Testis (tissue), 3 donors: ENCODE measurements around the gene PRSS48. TPM values are rescaled to one million over a fixed set of nuclear protein-coding genes. Genes with fewer than 3 reads are reported as not detected.
"Not testable (repeated sequence)": the region's sequence is repeated elsewhere in the genome, so short reads cannot be mapped to it uniquely, and the experiment has no call there.

Experiments used
- DNase-seq: peaks from one replicate; pipeline ENCODE4 v3.0.0-alpha.2; 2019
- H3K27ac ChIP-seq, 2 donors: fragments of 200-600 bp; sonication (generic); one replicate each; pipeline ENCODE4 v1.5.1; 2019
- H3K27me3 ChIP-seq: fragments of 200-600 bp; sonication (generic); one replicate; pipeline ENCODE4 v1.5.1; 2019
- H3K36me3 ChIP-seq: fragments of 200-600 bp; sonication (generic); one replicate; pipeline ENCODE4 v1.5.1; 2017; ENCODE audit warnings: low read depth; ENCODE audit errors: missing control alignments
- H3K4me1 ChIP-seq: fragments of 200-600 bp; sonication (generic); one replicate; pipeline ENCODE4 v1.5.1; 2019
- H3K4me3 ChIP-seq, 2 donors: fragments of 200-600 bp; sonication (generic); one replicate each; pipeline ENCODE4 v1.5.1; 2017 to 2019
- H3K9me3 ChIP-seq: fragments of 200-600 bp; sonication (generic); one replicate; pipeline ENCODE4 v1.5.1; 2017
- POLR2A ChIP-seq: fragments of 450-650 bp; IDR thresholded peaks from one replicate; pipeline ENCODE4 v1.6.1; 2017; ENCODE audit warnings: antibody characterized with exemption, mild to moderate bottlenecking, moderate library complexity
- WGBS, 2 donors: methylation state at CpG; one replicate each; pipeline ENCODE4 v1.1.5; 2018; 5-methylcytosine and 5-hydroxymethylcytosine counted together
- intact Hi-C: fragments of 100-400 bp; cut with DNase I; formaldehyde crosslinking; loops from one replicate; pipeline ENCODE4 v1.15.1; 2023; ENCODE audit warnings: low total_unique reads
- polyA plus RNA-seq: library from polyadenylated mRNA; stranded (reverse); fragments of 350-450 nt; fragmentation: Illumina TruSeq; extraction: RNeasy Lipid Tissue Mini Kit (QIAGEN cat#74804); gene quantifications from one replicate; pipeline ENCODE4 v1.2.3, GENCODE V29; 2014; ENCODE audit warnings: low read depth, low replicate concordance; ENCODE audit not compliant: insufficient read depth
- total RNA-seq, 2 donors: library from RNA; depleted of rRNA; stranded (reverse); fragments of >200 nt; gene quantifications; one replicate each; pipeline ENCODE4 v1.2.3, GENCODE V29; 2016
- TF ChIP-seq, protein P1 (sequence below), 3 experiments: fragments of 450-650 bp in 2 of 3; fragments of 200-600 bp in 1 of 3; sonication (generic) in 1 of 3; IDR thresholded peaks; one replicate each; pipeline ENCODE4 v1.5.1; 2016 to 2019; ENCODE audit warnings: antibody characterized with exemption in 3 of 3, mild to moderate bottlenecking in 2 of 3, moderate library complexity in 1 of 3

PRSS48 gene
- total and polyA plus RNA-seq, 3 donors from 2014 or later, result 0.71 to 2.0 TPM; not detected in 1

DNA sequence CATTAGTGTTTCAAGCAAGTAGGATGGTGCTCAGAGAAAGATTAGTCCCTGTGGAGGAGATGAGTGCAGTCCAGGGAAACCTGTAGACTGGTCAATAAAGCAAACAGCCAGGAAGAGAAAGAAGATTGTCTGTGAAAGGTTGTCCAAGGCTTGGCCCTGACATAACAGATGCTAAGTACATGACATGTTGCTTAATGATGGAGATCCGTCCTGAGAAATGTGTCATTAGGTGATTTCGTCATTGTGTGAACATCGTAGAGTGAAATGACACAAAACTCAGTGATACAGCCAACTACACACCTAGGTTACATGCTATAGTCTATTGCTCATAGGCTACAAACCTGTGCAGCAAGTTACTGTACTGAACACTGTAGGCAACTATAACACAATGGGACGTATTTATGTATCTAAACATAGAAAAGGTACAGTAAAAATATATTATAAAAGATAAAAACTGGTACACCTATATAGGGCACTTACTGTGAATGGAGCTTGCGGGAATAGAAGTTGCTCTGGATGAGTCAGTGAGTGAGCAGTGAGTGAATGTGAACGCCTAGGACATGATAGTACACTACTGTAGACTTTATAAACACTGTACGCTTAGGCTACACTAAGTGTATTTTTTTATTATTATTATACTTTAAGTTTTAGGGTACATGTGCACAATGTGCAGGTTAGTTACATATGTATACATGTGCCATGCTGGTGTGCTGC, 9.0 kb upstream of the PRSS48 start:
- H3K4me3 ChIP-seq, result no peak overlapping the region
- intact Hi-C loops, result no loop called here
- no peaks in the 10 kb centered on the region for H3K27me3 ChIP-seq
- H3K4me1 ChIP-seq, result no peaks in the 10 kb centered on the region
- no peaks in the 10 kb centered on the region for H3K36me3 ChIP-seq
- H3K9me3 ChIP-seq, result no peaks in the 10 kb centered on the region
- TF ChIP-seq POLR2A, result no peak
- TF ChIP-seq, protein P1, sequence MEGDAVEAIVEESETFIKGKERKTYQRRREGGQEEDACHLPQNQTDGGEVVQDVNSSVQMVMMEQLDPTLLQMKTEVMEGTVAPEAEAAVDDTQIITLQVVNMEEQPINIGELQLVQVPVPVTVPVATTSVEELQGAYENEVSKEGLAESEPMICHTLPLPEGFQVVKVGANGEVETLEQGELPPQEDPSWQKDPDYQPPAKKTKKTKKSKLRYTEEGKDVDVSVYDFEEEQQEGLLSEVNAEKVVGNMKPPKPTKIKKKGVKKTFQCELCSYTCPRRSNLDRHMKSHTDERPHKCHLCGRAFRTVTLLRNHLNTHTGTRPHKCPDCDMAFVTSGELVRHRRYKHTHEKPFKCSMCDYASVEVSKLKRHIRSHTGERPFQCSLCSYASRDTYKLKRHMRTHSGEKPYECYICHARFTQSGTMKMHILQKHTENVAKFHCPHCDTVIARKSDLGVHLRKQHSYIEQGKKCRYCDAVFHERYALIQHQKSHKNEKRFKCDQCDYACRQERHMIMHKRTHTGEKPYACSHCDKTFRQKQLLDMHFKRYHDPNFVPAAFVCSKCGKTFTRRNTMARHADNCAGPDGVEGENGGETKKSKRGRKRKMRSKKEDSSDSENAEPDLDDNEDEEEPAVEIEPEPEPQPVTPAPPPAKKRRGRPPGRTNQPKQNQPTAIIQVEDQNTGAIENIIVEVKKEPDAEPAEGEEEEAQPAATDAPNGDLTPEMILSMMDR (IDR thresholded peaks at IDR 0.05), result no peak
- H3K27ac ChIP-seq, result no peak overlapping the region
- 61 to 82% methylated on average over 7 of the region's 7 CpGs for WGBS, 2 donors
- no peak for DNase-seq

DNA sequence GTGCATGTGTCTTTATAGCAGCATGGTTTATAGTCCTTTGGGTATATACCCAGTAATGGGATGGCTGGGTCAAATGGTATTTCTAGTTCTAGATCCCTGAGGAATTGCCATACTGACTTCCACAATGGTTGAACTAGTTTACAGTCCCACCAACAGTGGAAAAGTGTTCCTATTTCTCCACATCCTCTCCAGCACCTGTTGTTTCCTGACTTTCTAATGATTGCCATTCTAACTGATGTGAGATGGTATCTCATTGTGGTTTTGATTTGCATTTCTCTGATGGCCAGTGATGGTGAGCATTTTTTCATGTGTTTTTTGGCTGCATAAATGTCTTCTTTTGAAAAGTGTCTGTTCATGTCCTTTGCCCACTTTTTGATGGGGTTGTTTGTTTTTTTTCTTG, 8.1 kb upstream of the PRSS48 start:
- H3K4me1 ChIP-seq, H3K9me3 ChIP-seq, intact Hi-C loops, H3K27ac ChIP-seq, H3K27me3 ChIP-seq, H3K36me3 ChIP-seq, DNase-seq, H3K4me3 ChIP-seq: not testable (repeated sequence)

DNA sequence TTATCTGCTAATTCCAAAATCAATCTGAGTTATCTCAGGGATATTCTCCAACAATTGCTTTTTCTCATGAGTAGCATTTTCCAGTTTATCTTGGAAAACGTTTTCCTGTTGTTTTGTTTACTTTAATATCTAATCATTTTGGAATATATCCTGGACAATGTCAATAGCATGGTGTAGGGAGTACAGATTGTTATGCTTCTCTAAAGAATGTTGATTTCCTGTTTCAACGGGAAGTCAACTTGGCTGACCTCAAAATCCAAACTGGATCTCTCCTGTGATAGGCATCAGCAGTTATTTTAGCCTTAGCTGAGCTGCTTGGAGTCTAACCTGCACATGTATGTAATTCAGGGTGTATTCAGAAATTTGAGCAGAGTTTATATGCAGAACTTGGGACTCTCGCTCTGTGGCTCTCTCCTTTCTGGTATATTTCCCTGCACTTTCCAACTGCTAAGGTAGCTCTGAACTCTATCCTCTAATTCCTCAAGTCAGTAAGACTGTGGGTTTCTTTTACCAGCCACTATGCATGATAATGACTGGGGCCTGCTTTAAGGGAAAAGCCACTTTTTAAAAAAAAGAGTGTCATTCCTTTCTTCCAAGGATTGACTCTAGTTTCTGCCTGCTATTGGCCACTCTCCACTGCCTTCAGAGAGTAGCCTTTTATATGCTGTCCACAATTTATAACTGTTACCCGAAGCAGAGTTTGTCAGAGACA, 7.7 kb downstream of the PRSS48 start:
- no peaks in the 10 kb centered on the region for H3K9me3 ChIP-seq
- whole genome bisulfite sequencing, 2 donors, result 53 to 61% methylated on average over 4 of the region's 4 CpGs
- no peak overlapping the region for H3K4me3 ChIP-seq
- no peak overlapping the region for H3K27ac ChIP-seq
- no peaks in the 10 kb centered on the region for H3K27me3 ChIP-seq
- no peak for DNase-seq
- intact Hi-C loops, result no loop called here
- TF ChIP-seq POLR2A, result no peak
- TF ChIP-seq, protein P1 (IDR thresholded peaks at IDR 0.05), result no peak
- H3K4me1 ChIP-seq, result no peaks in the 10 kb centered on the region
- no peaks in the 10 kb centered on the region for H3K36me3 ChIP-seq

DNA sequence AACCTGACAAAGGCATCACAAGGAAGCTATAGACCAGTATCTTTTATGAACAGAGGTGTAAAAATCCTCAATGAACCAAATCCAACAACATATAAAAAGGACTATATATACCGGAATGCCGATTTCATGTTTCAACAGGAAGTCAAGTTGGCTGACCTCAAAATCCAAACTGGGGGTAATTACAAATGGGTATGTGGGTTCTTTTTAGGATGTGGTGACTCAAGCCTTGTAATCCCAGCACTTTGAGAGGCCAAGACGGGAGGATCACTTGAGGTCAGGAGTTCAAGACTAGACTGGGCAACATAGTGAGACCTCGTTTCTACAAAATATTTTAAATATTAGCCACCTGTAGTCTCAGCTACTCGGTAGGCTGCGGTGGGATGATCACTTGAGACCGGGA, 10.4 kb downstream of the PRSS48 start:
- H3K36me3 ChIP-seq, result no peaks in the 10 kb centered on the region
- WGBS, 2 donors, result 92 to 95% methylated on average over 7 of the region's 7 CpGs
- H3K9me3 ChIP-seq, result no peaks in the 10 kb centered on the region
- no peaks in the 10 kb centered on the region for H3K4me1 ChIP-seq
- no peak overlapping the region for H3K4me3 ChIP-seq
- no peak overlapping the region for H3K27ac ChIP-seq
- no peak for DNase-seq
- no peaks in the 10 kb centered on the region for H3K27me3 ChIP-seq
- TF ChIP-seq POLR2A, result no peak
- TF ChIP-seq, protein P1 (IDR thresholded peaks at IDR 0.05), result no peak
- intact Hi-C loops, result no loop called here

DNA sequence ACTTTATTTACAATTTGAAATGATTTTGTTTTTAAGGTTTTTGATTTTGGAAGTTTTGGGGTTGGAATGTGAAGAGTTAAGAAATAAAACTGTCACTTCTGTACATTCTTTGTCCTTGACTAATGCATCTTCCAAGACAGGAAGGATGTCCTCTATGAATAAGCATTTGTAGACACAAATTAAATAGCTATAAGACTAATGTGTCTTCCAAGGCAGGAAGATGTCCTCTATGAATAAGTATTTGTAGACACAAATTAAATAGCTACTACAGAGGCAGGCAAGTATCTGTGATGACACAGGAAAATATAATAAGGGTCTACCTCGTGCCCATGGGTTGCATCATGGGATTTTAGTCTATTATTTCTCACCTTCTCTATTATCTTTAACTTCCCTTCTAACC, 14.5 kb downstream of the PRSS48 start:
- Histone ChIP-seq H3K27me3 (no peaks in the 10 kb centered on the region), H3K4me1 (no peaks in the 10 kb centered on the region), H3K27ac (no peak overlapping the region), H3K4me3 (no peak overlapping the region), H3K9me3 (no peaks in the 10 kb centered on the region), H3K36me3 (no peaks in the 10 kb centered on the region)
- 63 to 79% methylated on average over 1 of the region's 1 CpG for WGBS, 2 donors
- no peak for DNase-seq
- intact Hi-C loops, result no loop called here
- no peak for TF ChIP-seq POLR2A
- TF ChIP-seq, protein P1 (IDR thresholded peaks at IDR 0.05), result no peak
